Measurements from ENCODE around the gene PPFIBP2. TPM values are rescaled to one million over a fixed set of nuclear protein-coding genes. Genes with fewer than 3 reads are reported as not detected.

Gene PPFIBP2
- total and polyA plus RNA-seq, 12 donors, result 6.4 to 40.7 (median 21.4) TPM

DNA sequence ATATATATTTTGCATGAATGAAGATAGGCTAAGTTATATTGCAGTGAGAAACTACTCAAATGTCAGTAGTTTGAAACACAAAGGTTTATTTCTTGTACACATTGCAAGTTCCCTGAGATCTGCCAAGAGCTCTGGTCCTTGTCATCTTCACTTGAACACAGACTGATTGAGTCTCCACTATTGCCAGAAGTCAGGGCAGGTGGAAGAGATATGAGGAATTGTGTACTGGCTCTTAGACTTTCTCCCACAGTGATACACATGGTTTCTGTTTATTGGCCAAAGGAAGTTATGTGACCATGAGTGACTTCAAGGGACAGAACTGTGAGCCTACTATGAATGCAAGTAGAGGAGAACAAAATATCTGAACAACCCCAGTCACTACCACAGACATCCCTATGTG, 44.2 kb downstream of the PPFIBP2 start:
- no peaks in the 10 kb centered on the region for H3K27me3 ChIP-seq
- DNase-seq, result no peak
- TF ChIP-seq, protein P1, sequence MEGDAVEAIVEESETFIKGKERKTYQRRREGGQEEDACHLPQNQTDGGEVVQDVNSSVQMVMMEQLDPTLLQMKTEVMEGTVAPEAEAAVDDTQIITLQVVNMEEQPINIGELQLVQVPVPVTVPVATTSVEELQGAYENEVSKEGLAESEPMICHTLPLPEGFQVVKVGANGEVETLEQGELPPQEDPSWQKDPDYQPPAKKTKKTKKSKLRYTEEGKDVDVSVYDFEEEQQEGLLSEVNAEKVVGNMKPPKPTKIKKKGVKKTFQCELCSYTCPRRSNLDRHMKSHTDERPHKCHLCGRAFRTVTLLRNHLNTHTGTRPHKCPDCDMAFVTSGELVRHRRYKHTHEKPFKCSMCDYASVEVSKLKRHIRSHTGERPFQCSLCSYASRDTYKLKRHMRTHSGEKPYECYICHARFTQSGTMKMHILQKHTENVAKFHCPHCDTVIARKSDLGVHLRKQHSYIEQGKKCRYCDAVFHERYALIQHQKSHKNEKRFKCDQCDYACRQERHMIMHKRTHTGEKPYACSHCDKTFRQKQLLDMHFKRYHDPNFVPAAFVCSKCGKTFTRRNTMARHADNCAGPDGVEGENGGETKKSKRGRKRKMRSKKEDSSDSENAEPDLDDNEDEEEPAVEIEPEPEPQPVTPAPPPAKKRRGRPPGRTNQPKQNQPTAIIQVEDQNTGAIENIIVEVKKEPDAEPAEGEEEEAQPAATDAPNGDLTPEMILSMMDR (IDR thresholded peaks at IDR 0.05), result no peak
- no peak overlapping the region for H3K4me3 ChIP-seq
- H3K27ac ChIP-seq, result no peak overlapping the region
- no peaks in the 10 kb centered on the region for H3K9me3 ChIP-seq
- peak in 4 of 8 donors; percentile 32 to 77 (median 68) for ATAC-seq
- intact Hi-C loops (cut with DNase I), result no loop called here
- peaks cover 0 to 13% (median 0%) of the 10 kb centered on the region in 9 donors for H3K4me1 ChIP-seq
- H3K36me3 ChIP-seq, result no peaks in the 10 kb centered on the region

DNA sequence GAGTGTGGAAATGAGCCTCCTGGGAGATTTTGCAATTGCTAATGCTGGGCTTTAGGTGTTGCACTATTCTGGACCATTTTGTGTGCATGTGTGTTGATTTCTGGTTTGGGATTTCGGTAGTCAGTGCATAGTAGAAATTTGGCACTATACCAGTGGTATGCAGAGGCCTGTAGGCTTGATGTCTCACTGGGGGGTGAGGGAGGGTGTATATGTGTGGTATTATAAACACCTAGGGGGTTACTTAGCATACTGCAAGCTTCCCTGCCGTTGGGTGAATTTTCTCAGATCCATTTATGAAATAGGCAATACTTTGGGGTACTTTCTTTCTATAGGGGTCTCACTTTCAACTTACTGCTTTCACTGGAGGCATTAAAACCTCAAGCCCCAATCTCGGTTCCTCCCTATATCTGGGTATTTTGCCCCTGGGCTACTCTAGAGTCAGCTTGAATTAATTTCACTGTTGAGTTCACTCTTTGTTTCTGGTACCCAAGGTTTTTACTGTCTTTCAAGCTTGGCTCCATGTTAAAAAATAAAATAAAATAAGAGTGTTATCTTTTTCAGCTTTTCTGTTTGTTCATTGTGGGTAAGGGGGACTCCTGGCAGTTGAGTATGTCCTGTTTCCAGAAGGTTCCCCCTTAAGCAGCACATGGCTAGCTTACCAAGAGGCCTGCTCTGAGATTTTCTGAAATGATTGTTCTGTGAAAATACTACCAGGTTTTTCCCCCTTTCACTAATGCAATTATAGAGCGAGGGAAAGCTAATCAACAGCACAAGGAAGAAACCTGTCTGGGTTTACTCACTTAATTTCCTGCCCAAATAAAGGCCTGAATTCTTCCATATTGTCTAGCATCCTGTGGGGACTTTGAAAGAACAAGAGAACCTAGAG, 45.8 kb downstream of the PPFIBP2 start:
- Histone ChIP-seq H3K9me3 (no peaks in the 10 kb centered on the region), H3K36me3 (no peaks in the 10 kb centered on the region), H3K4me3 (no peak overlapping the region), H3K4me1 (peaks cover 0 to 13% (median 0%) of the 10 kb centered on the region in 9 donors), H3K27ac (no peak overlapping the region), H3K27me3 (no peaks in the 10 kb centered on the region)
- TF ChIP-seq, protein P1 (IDR thresholded peaks at IDR 0.05), result no peak
- 85 to 86% methylated on average over 4 of the region's 4 CpGs for WGBS, 2 donors
- no peak for ATAC-seq
- no peak for DNase-seq
- intact Hi-C loops (cut with DNase I), result no loop called here

DNA sequence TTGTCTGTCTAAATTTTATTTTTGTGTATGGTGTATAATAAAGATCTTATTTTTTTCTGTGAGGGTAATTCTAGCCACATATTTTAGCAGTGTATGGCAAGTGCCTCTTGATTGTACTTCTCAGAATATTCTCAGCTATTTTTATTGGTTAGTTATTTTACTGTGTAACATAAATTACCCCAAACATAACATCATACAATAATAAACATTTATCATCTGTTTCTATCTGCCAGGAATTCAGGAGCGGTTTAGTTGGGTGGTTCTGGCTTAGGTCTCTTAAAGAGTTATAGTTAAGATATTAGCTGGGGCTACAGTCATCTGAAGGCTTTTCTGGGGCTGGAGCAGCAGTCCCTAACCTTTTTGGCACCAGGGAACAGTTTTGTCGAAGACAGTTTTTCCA, 47.8 kb downstream of the PPFIBP2 start:
- TF ChIP-seq, protein P1 (IDR thresholded peaks at IDR 0.05), result no peak
- H3K9me3 ChIP-seq, result no peaks in the 10 kb centered on the region
- no peaks in the 10 kb centered on the region for H3K27me3 ChIP-seq
- intact Hi-C loops (cut with DNase I), result no loop called here
- no peak for ATAC-seq
- no peak overlapping the region for H3K27ac ChIP-seq
- no peak overlapping the region for H3K4me3 ChIP-seq
- no peak for DNase-seq
- H3K4me1 ChIP-seq, result peaks cover 0 to 3% (median 0%) of the 10 kb centered on the region in 9 donors
- WGBS, 2 donors, result 48 to 72% methylated on average over 2 of the region's 2 CpGs
- H3K36me3 ChIP-seq, result peaks cover 0 to 9% (median 0%) of the 10 kb centered on the region in 9 donors

DNA sequence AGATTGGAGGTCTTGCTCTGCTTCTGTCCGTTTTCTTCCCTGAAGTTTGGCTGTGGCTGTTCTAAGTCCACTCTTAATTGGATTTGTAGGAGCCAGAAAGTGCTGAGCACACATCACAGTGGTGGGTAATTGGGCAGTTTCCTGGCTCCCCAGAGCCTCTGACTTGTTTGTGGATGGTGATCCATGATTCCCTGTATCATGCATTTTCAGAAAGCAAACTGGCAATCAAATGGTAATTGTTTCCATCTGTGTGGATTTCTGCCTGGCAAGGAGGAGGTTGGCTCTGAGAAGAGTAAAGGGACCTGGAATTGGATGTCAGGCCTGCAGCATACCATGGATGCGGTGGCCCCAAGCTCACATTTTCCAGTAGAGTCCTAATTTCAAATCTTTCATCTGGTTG, 49.5 kb downstream of the PPFIBP2 start:
- Histone ChIP-seq H3K27me3 (no peaks in the 10 kb centered on the region), H3K4me1 (peaks cover 0 to 3% (median 0%) of the 10 kb centered on the region in 9 donors), H3K9me3 (peaks cover 0 to 3% (median 0%) of the 10 kb centered on the region in 11 donors), H3K27ac (no peak overlapping the region), H3K4me3 (no peak overlapping the region), H3K36me3 (peaks cover 0 to 14% (median 0%) of the 10 kb centered on the region in 9 donors)
- DNase-seq (no peak), ATAC-seq (no peak)
- intact Hi-C loops (cut with DNase I), result no loop called here
- 86 to 89% methylated on average over 2 of the region's 2 CpGs for WGBS, 2 donors
- TF ChIP-seq, protein P1 (IDR thresholded peaks at IDR 0.05), result no peak

All from heart right ventricle (tissue), 16 donors.